ENCODE results near the gene YARS1.

The YARS1 gene

DNA sequence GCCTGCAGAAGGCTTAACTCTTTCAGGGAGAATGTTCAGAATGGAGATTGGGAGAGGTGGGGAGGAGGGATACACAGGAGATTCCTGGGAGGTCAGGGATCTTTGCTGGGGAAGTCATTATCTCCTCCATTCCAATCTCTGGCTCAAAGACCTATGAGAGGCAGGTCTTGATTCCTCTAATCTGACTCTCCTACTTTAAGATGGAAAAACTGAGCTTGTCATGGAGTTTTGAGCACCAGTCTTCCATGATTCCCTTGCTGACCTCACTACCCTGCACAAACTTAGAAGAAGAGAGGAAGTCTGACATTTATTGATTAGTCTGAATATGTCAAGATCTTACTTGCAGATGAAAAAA, 73.1 kb downstream of the YARS1 start:
- no peak for DNase-seq (ENCODE audit: low read depth)

GRCh38 chr1:32743380-32744070, 73.6 kb downstream of the YARS1 start:
- no peak for DNase-seq (ENCODE audit: low read depth)

DNA sequence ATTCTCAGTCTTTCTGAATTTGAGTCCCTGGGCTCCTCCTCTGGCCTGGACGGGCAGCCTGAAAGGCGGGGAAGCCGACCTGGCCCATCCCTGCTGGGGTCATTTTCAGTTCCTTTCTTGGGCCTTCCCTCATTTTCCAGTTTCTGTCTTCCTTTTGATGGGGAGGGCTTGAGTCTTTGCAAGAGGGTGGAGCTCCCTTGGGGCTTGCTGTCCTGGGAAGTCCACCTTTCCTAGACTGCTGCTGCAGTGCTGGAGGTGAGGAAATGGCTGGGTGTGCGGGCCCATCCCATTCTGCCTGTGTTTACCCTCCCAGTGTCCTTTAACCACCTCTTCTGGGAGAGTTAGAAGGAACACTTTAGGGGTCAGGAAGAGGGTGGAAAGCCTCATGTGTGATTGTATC, 74.2 kb downstream of the YARS1 start:
- DNase-seq (ENCODE audit: low read depth), result no peak

DNA sequence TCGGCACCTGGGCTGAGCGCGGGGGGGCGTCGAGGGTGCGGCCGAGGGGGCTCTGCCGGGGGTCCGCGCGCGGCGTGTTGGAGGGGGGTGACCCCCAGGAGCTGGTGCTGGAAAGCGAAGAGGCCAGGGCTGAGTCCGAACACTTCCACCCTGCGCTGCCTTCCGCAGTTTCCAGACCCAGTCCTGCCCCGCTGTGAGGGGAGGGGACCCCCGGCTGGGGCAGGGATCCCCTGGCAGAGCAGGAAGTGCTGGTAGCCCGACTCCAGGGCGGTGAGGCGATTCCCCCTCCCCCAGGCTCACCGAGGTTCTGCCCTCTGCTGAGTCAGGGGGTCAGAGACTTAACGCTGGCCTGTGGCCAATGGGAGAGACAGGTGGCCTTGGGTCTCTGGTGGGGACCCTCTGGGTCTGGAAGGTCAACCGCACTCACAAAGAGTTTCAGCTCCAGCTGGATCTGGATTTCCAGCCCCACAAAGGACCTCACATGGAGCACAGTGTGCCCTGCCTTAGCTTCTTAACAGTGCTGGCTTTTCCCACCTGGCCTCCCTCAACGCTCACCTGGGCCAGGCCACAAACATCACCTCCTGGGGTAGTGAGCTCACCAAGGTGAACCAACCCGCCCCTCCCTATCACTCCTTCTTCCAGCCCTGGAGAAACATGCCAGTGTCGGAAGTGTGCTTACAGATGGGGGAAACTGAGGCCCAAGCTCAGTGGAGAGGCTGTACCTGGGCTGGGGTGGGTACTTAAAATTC, 74.8 kb downstream of the YARS1 start:
- no peak for DNase-seq (ENCODE audit: low read depth)

DNA sequence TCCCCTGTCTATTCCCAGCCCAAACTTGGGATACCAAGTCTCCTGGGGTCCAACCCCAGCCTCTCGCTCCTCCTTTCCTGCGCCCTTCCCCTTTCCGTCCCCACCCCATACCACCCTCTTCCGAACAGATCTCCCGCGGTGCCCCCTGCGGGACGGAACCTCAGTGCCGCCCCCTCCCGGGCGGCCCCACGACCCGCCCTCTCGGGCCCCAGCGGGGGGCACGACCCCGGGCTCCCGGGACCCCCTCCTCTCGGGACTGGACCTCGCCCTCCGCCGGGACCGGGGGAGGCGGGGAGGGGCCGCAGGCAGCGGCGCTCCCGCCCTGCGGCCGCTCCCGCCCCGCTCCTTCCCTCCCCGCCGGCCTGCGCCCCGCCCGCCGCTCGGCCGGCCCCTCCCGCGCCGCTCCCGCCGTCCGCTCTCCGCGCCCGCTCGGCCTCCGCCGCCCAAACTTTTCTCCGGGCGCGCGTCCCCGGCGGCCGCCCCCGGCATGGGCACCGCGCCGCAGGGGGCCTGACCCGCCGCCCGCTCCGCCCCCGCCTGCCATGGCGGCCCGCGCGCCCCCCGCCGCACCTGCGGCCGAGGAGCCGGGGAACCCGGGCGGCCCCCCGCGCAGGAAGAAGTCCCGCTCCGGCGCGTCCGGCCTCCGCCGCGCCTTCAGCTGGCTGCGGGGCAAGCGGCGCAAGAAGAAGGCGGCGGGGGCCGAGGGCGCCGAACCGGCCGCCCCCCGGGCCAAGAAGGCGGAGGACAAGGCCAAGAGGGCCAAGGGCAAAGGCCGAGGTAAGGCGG, 75.6 kb downstream of the YARS1 start:
- DNase-seq (ENCODE audit: low read depth), result no peak

- DNase-seq (ENCODE audit: low read depth), result no peak
These were observed 76.1 kb downstream of the YARS1 start for GRCh38 chr1:32741059-32741412.

GRCh38 chr1:32736812-32737791, 80.1 kb downstream of the YARS1 start:
- no peak for DNase-seq (ENCODE audit: low read depth)

GRCh38 chr1:32733582-32734321, 83.4 kb downstream of the YARS1 start:
- DNase-seq (ENCODE audit: low read depth), result no peak

GRCh38 chr1:32729254-32730046, 87.7 kb downstream of the YARS1 start:
- no peak for DNase-seq (ENCODE audit: low read depth)

GRCh38 chr1:32728413-32729077, 88.6 kb downstream of the YARS1 start:
- no peak for DNase-seq (ENCODE audit: low read depth)

DNA sequence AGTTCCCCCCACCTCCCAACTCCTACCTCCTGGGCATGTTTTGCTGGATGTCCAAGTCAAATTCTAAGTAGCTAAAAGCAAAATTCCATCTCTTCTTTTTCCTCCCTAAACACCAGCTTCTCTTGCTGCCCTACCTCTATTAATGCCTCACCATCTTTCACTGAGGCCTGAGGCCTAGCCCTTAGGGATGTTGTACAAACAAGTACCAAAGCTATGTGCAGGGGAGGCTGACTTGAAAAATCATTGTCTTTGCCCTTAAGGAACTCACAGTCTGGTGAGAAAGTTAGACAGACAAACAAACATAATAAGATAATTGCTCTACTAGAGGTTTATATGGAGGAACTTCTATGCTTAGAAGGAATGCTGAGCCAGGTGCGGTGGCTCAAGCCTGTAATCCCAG, 89.3 kb downstream of the YARS1 start:
- DNase-seq (ENCODE audit: low read depth), result no peak

DNA sequence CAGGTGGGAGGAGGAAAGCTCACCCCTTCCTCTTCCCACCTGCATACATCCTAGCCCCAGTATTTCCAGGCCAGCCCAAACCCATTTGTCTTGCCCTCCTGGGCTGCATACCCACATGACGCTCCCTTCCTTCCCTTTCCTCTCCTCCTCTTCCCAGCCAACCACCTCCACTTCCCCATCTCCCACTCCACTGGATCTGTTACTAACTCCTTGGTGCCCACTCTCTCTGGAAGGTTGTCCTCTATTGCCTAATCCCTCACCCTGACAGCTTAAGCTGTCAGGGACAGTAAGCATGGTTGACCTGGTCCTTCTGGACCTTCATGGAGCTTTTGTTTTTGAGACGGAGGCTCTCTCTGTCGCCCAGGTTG, 91.6 kb downstream of the YARS1 start:
- no peak for DNase-seq (ENCODE audit: low read depth)
